ENCODE data around the gene TGM4.
A peak's percentile ranks its signal among the peaks of the same experiment; 100 is the strongest.
"Not testable (repeated sequence)": the region's sequence is repeated elsewhere in the genome, so short reads cannot be mapped to it uniquely, and the experiment has no call there.

The TGM4 gene

GRCh38 chr3:44874308-44874707 lies at the start of gene TGM4:
TGM4 (plus strand) TSS chr3:44874608; CDS start chr3:44874679, 71 bp downstream.
- no peak for DNase-seq

DNA sequence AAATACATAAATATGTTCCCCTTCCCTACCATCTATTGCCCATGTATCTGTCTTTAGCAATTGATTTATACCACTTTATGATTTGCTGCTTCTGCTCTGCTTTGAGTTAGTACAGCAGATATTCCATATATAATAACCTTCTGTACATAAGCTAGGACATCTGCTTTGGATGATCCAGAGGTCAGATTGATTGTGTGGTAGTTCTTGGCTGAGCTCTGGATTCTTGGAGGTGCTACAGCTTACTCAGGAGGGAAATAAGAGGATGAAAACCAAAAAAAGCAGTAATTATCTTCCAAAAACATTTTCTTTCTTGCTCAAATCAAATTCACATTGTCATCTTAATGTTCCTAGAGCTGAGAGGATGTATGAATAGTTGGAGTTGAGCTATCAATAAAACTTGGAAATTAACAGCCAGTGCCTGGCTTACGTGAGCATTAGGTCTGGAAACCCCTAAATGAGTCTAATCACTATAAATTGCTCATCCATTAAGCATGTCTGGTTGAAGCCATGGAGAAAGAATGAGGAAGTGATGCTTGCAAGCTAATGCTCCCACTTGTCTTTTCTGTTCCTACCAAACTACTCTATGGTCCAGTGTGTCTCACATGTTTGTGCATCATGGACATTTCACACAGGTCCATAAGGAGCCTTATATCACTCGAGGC lies 49.0 kb upstream of the TGM4 start:
- no peak for DNase-seq

- no peak for DNase-seq
Measured at GRCh38 chr3:44827196-44827595, 47.2 kb upstream of the TGM4 start.

GRCh38 chr3:44831232-44831631 lies 43.2 kb upstream of the TGM4 start:
- DNase-seq, result no peak

DNA sequence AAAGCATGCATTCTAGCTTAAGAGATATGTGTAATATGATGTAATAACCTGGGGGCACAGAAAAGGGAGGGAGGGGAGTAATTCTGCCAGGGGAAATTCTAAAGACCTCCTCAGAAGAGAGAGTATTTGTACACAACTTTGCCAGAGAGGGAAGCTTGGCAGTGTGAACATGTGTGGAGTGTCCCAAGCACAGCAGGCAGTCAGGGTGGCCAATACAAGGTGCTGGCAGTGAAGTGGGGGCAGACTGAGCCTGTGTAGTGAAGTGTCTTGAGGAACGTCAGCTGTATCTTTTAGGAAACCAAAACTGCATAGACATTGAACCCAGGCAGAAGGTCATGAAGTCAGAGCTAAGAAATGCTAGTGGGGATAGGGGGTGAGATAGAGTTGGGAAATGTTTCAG lies 42.4 kb upstream of the TGM4 start:
- no peak for DNase-seq

DNA sequence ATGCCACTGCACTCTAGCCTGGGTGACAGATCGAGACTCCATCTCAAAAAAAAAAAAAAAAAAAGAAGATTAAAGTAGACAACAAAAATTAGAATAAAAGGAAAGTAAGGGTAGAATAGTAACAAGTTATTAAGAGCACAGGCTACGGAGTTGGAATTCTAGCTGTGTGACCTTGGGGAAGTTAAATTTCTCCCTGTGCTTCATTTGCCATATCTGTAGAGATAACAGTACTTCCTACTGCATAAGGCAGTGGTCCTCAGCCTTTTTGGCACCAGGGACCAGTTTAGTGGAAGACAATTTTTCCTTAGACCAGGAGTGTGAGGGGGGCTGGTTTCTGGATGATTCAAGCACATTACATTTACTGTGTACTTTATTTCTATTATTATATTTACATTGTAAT lies 41.4 kb upstream of the TGM4 start:
- DNase-seq, result no peak

GRCh38 chr3:44833394-44833793 lies 41.0 kb upstream of the TGM4 start:
- DNase-seq, result no peak

DNA sequence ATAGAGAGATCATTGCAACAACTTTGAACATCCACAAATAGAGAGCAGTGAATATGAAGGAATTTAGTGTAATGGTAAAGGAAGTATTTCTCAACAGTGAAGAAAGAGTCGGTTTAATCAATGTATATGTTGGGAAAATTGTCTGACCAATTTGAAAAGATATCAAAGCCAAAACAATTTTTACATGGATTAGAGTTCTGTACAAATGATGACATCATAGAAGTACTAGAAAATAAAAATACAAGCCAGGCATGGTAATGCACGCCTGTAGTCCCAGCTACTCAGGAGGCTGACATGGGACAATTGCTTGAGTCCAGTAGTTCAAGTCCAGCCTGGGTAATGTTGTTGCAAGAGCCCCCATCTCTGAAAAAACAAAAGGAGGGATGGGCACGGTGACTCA lies 38.7 kb upstream of the TGM4 start:
- no peak for DNase-seq

DNA sequence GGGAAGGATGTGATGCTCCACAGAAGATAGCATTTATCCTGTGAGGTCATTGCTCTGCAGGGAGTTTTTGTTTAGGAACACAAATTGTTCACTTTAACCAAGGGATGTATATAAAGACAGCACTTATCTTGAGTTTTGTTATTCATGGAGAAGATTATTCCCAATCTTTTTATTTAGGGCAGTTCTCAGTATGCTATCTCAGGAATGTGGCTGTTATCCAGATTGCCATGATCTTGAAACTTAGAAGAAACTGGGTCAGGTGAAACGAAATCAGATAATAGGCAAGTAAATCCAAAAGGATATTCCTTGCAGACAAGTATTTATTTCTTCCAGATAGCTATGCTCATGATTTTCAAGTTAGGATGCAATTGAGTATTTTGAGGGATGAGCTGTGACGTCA lies 32.0 kb upstream of the TGM4 start:
- no peak for DNase-seq

DNA sequence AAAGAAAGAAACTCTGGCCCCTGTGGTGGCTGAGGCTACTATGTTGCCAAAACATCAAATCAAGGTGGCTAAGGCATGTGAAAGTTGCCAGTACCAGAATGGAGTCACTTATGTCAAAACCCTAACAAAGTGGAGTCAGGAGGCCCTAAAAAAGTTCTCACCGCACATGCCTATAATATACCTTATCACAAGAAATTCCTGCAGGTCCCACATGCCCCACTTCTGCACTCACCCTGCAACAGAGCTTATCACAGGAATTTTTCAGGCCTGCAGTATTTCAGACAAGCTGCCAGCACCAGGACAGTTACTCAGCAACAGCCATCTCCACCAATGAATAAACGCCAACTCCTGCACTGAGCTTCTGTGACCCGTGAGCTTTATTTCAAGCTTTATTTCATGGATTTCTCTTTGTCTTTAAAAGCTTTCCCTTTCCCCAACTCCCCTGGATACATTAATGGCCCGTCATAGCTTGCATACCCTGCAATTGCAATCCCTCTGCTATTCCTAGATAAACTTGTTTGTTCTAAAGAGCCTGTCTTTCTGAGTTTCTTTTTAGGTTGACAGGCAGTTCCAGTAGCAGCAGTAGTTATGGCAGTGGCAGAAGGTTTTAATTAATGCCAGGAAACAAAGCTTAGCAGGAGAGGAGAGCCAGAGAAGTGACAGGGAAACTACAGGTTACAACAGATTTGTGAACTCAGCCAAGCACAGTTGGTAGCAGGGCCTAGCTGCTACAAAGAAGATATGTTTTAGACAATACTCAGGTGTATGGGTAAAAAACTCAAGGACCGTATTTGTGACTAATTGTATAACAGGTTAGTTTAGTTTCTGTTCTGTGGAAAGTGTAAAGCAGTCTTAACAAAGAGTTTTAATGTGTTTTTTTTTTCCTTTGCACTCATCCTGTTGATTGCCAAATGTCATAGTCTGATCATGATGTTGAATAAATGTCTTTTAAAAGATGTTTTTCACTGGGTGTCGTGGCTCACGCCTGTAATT lies 28.6 kb upstream of the TGM4 start:
- DNase-seq, result no peak

GRCh38 chr3:44848634-44849033 lies 25.8 kb upstream of the TGM4 start:
- DNase-seq, result no peak

DNA sequence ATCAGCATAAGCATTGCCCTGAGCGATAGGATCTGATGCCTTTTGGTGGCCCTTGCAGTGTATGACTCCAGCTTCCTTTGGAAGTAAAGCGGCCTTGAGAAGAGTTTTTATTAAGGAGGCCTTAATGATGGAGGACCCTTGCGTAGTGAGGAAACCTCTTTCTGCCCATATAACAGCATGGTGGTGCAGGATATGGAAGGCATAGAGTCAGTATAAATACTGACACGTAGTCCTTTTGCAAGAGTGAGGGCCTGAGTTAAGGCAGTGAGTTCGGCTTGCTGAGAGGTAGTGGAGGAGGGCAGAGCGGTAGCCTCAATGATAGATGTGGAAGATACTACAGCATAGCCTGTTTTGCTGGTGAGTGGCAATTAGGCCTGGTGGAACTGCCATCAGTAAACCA lies 17.7 kb upstream of the TGM4 start:
- not testable (repeated sequence) for DNase-seq

GRCh38 chr3:44860117-44860516 lies 14.3 kb upstream of the TGM4 start:
- no peak for DNase-seq

DNA sequence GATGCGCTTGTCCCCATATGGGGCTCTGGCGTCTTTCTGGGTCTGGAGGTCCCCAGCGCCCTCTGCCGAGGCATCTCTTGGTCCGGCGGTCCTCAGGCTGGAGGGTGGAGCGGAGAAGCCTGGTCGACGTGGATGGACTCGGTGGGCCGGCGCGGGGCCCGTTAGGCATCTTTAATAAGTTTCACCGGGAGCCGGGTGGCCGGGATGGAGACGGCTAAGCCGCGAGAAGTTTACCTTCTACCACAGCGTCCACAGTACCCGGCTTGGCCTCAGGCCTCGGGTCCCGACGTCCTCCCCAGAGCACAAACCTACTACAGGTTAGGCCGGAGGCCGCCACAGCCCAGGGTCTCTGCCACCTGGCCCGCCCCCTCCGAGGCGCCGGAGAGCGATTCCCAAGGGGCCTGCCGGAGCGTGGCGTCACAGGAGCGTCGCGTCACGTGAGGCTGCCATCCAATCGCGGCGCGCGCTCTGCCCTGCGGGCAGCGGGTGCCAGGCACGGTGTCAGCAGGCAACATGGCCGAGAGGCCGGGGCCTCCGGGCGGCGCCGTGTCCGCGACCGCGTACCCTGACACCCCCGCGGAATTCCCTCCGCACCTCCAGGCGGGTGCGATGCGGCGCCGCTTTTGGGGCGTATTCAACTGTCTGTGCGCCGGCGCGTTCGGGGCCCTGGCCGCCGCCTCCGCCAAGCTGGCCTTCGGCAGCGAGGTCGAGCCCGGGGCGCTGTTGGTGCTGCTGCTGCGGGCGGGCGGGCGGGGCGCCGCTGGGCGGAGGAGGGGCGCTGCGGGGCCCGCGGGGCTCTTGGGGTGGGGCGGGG lies 12.8 kb upstream of the TGM4 start, which contains the start of gene TMEM42:
Gene TMEM42 (plus strand): TSS at position 501 of the 814 bp plus-strand sequence. CDS start 13 bp downstream, at position 514.
- DNase-seq, result peak; percentile 88

- no peak for DNase-seq
Measured at GRCh38 chr3:44862226-44862637, 12.2 kb upstream of the TGM4 start.

GRCh38 chr3:44865272-44866035 lies 9.0 kb upstream of the TGM4 start:
- no peak for DNase-seq

- no peak for DNase-seq
Measured at GRCh38 chr3:44867421-44868111, 6.8 kb upstream of the TGM4 start.

- DNase-seq, result no peak
Measured at GRCh38 chr3:44870375-44871061, 3.9 kb upstream of the TGM4 start.

DNA sequence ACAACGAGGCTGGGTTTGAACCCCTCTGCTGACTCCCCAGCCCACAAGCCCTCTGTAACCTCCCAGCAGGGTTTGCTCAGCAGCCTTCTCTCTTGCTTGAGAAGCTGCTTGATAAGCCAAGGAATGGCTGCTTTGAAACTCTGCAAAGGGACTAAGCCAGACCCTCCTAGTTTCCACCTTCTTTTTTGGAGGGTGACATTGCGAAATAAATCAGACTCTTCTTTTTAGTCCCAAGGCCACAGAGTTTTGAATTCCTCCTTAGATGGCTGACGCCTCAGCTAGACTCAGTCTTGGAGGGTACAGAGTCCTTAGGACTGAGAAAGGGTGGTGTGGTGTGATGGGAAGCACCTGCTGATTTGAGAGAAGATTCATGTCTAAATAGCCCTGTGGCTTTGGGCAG lies 1.2 kb downstream of the TGM4 start:
- no peak for DNase-seq

- DNase-seq, result no peak
Measured at GRCh38 chr3:44877333-44877732, 2.9 kb downstream of the TGM4 start.

DNA sequence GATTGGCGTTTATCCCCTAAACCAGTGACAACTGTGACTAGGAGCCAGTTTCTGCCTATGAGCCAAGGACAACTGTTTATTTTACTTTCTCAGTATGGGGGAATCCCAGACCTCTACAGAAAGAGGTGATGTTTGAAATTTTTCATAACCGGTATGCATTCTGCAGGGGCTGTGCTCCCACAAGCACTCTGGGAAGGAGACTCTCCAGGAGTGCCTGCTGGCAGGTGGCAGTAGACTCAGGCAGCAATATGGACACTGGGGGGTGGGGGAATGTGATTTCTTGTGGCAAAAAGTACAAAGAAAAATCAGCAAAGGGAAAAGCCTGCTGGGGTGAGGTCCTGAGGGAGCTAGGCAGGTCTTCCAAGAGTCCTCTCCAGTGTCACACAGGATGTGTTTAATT lies 5.9 kb downstream of the TGM4 start:
- no peak for DNase-seq

Data from activated naive CD4-positive, alpha-beta T cell treated with anti-CD3 and anti-CD28 coated beads, Interleukin-2, amount 50 U/mL, for 16 hours (primary cell).